ENCODE data around the gene IL12RB2.
"Not testable (repeated sequence)": the region's sequence is repeated elsewhere in the genome, so short reads cannot be mapped to it uniquely, and the experiment has no call there.

IL12RB2 gene

GRCh38 chr1:67415041-67415440, 107.4 kb downstream of the IL12RB2 start:
- Histone ChIP-seq H4K20me1 (ENCODE audit: insufficient read depth, low read length) (peaks cover 59% of the 10 kb centered on the region), H3K4me1 (ENCODE audit: low read length) (peaks cover 21% of the 10 kb centered on the region), H3K4me2 (ENCODE audit: low read depth, low read length) (no peak overlapping the region), H3K27ac (ENCODE audit: low read length) (no peak overlapping the region), H3K4me3 (ENCODE audit: low read length) (no peak overlapping the region), H3K27me3 (replicated peaks; ENCODE audit: insufficient read depth, low read length) (no peaks in the 10 kb centered on the region), H3K9ac (ENCODE audit: low read length) (no peak overlapping the region), H3K9me2 (replicated peaks; ENCODE audit: insufficient read depth, low read length) (no peaks in the 10 kb centered on the region), H3K9me3 (replicated peaks; ENCODE audit: insufficient read depth, low read length) (no peaks in the 10 kb centered on the region), H2AFZ (ENCODE audit: low read length) (no peak overlapping the region), H3F3A (ENCODE audit: insufficient read depth, low read length) (peaks cover 17% of the 10 kb centered on the region), H3K36me3 (replicated peaks; ENCODE audit: insufficient read depth, low read length) (peaks cover 46% of the 10 kb centered on the region), H3K79me2 (ENCODE audit: low read length) (peaks cover 90% of the 10 kb centered on the region)
- DNase-seq = no peak
- TF ChIP-seq, protein P1, sequence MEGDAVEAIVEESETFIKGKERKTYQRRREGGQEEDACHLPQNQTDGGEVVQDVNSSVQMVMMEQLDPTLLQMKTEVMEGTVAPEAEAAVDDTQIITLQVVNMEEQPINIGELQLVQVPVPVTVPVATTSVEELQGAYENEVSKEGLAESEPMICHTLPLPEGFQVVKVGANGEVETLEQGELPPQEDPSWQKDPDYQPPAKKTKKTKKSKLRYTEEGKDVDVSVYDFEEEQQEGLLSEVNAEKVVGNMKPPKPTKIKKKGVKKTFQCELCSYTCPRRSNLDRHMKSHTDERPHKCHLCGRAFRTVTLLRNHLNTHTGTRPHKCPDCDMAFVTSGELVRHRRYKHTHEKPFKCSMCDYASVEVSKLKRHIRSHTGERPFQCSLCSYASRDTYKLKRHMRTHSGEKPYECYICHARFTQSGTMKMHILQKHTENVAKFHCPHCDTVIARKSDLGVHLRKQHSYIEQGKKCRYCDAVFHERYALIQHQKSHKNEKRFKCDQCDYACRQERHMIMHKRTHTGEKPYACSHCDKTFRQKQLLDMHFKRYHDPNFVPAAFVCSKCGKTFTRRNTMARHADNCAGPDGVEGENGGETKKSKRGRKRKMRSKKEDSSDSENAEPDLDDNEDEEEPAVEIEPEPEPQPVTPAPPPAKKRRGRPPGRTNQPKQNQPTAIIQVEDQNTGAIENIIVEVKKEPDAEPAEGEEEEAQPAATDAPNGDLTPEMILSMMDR (IDR thresholded peaks at IDR 0.05; ENCODE audit: low read length) = no peak
- TF ChIP-seq EZH2phosphoT487 (IDR thresholded peaks at IDR 0.05; ENCODE audit: low read length) (no peak), EZH2 (optimal IDR thresholded peaks at IDR 0.05; ENCODE audit: low read depth, low read length) (no peak)

GRCh38 chr1:67417733-67418132, 110.1 kb downstream of the IL12RB2 start:
- H3K27me3 ChIP-seq (replicated peaks; ENCODE audit: insufficient read depth, low read length); H3K9ac ChIP-seq (ENCODE audit: low read length); H2AFZ ChIP-seq (ENCODE audit: low read length); H3K9me3 ChIP-seq (replicated peaks; ENCODE audit: insufficient read depth, low read length); H3K27ac ChIP-seq (ENCODE audit: low read length); DNase-seq; H3K9me2 ChIP-seq (replicated peaks; ENCODE audit: insufficient read depth, low read length); H3K4me2 ChIP-seq (ENCODE audit: low read depth, low read length); H3K4me3 ChIP-seq (ENCODE audit: low read length): not testable (repeated sequence)
- peaks cover 98% of the 10 kb centered on the region for H3K79me2 ChIP-seq (ENCODE audit: low read length)
- H4K20me1 ChIP-seq (ENCODE audit: insufficient read depth, low read length) = peaks cover 79% of the 10 kb centered on the region
- H3K4me1 ChIP-seq (ENCODE audit: low read length) = peaks cover 21% of the 10 kb centered on the region
- peaks cover 48% of the 10 kb centered on the region for H3K36me3 ChIP-seq (replicated peaks; ENCODE audit: insufficient read depth, low read length)
- H3F3A ChIP-seq (ENCODE audit: insufficient read depth, low read length) = peaks cover 15% of the 10 kb centered on the region

DNA sequence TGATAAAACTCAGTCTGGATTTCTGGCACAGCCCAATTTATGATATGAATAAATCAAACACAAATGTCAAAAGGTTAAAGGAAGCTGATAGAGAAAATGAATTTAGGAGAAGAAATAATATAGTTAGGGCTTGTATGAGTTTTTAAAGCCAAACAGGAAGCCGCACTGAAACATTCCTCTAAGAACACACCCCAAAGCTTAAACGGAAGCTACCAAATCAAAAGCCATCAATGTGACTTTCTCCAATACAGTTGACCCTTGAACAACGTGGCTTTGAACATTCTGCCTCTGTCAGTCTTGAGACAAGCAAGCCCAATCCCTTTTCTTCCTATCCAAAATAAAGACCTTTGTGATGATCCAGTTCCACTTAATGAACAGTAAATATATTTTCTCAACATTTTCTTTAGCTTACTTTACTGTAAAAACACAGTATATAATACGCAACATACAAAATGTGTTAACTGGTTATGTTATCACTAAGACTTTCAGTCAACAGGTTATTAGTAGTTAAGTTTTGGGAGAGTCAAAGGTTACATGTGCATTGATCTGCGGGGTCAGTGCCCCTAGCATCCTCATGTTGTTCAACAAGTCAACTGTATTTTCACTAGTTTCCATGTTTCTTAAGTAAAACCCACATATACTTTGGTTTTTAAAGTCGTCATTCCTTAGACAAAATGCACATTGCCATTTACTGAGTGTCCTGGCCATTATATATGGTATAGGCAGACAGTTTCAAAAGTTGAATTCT, 111.3 kb downstream of the IL12RB2 start:
- Histone ChIP-seq H3K9ac (ENCODE audit: low read length) (no peak overlapping the region), H3K4me1 (ENCODE audit: low read length) (peaks cover 16% of the 10 kb centered on the region), H3K4me2 (ENCODE audit: low read depth, low read length) (no peak overlapping the region), H3K4me3 (ENCODE audit: low read length) (no peak overlapping the region), H3K27ac (ENCODE audit: low read length) (no peak overlapping the region), H2AFZ (ENCODE audit: low read length) (no peak overlapping the region), H3K9me3 (replicated peaks; ENCODE audit: insufficient read depth, low read length) (no peaks in the 10 kb centered on the region), H3K79me2 (ENCODE audit: low read length) (peaks cover 99% of the 10 kb centered on the region), H3K36me3 (replicated peaks; ENCODE audit: insufficient read depth, low read length) (peaks cover 50% of the 10 kb centered on the region), H3K27me3 (replicated peaks; ENCODE audit: insufficient read depth, low read length) (no peaks in the 10 kb centered on the region), H3F3A (ENCODE audit: insufficient read depth, low read length) (peaks cover 15% of the 10 kb centered on the region), H4K20me1 (ENCODE audit: insufficient read depth, low read length) (peaks cover 86% of the 10 kb centered on the region), H3K9me2 (replicated peaks; ENCODE audit: insufficient read depth, low read length) (no peaks in the 10 kb centered on the region)
- DNase-seq = no peak
- TF ChIP-seq EZH2 (optimal IDR thresholded peaks at IDR 0.05; ENCODE audit: low read depth, low read length) = no peak
- TF ChIP-seq EZH2phosphoT487 (IDR thresholded peaks at IDR 0.05; ENCODE audit: low read length) = no peak
- TF ChIP-seq, protein P1 (IDR thresholded peaks at IDR 0.05; ENCODE audit: low read length) = no peak

DNA sequence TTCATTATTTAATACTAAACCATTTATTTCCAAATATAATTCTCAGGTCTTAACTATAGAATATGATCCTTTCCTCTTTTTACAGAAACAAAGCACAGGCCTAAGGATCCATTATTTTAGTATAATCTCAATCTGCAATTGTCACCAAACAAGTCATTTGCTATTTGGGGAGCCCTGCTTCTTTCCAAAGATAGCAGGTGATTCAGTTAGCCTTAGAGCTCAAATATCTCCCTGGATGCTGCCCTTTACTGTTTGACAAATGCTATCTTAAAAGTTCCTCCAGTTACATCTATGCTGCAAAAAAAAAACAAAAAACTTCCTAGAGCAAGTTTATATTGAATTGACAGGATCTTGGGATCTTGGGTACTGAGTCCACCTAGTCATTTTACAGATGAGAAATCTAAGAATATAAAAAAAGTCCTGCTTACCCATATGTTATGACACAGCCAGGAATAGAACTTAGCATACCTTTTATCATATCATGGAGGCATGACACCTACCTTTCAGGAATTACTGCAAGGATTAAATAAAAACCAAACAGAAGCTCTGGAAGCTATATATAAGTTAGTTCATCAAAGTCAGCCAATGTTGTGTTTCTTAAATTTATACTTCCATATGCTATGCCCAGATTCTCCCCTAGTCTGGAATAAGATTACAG, 113.3 kb downstream of the IL12RB2 start:
- H3K4me3 ChIP-seq (ENCODE audit: low read length) = no peak overlapping the region
- no peak overlapping the region for H3K9ac ChIP-seq (ENCODE audit: low read length)
- peaks cover 45% of the 10 kb centered on the region for H3K36me3 ChIP-seq (replicated peaks; ENCODE audit: insufficient read depth, low read length)

More for the DNA sequence above, 113.3 kb downstream of the IL12RB2 start:
- H3K4me2 ChIP-seq (ENCODE audit: low read depth, low read length) = no peak overlapping the region
- H3K27ac ChIP-seq (ENCODE audit: low read length) = no peak overlapping the region
- peaks cover 4% of the 10 kb centered on the region; the same call in 1 of the 2 replicates for H3K4me1 ChIP-seq (ENCODE audit: low read length)
- TF ChIP-seq EZH2 (optimal IDR thresholded peaks at IDR 0.05; ENCODE audit: low read depth, low read length) (no peak), EZH2phosphoT487 (IDR thresholded peaks at IDR 0.05; ENCODE audit: low read length) (no peak)
- TF ChIP-seq, protein P1 (IDR thresholded peaks at IDR 0.05; ENCODE audit: low read length) = no peak
- H3F3A ChIP-seq (ENCODE audit: insufficient read depth, low read length) = peaks cover 8% of the 10 kb centered on the region; the same call in 1 of the 2 replicates
- H4K20me1 ChIP-seq (ENCODE audit: insufficient read depth, low read length) = peaks cover 86% of the 10 kb centered on the region
- DNase-seq = no peak
- H3K79me2 ChIP-seq (ENCODE audit: low read length) = peaks cover 99% of the 10 kb centered on the region
- H2AFZ ChIP-seq (ENCODE audit: low read length) = no peak overlapping the region
- no peaks in the 10 kb centered on the region for H3K9me3 ChIP-seq (replicated peaks; ENCODE audit: insufficient read depth, low read length)
- no peaks in the 10 kb centered on the region for H3K9me2 ChIP-seq (replicated peaks; ENCODE audit: insufficient read depth, low read length)
- no peaks in the 10 kb centered on the region for H3K27me3 ChIP-seq (replicated peaks; ENCODE audit: insufficient read depth, low read length)

All from MM.1S (cell line).